ENCODE measurements around the gene CABLES1.

The CABLES1 gene

DNA sequence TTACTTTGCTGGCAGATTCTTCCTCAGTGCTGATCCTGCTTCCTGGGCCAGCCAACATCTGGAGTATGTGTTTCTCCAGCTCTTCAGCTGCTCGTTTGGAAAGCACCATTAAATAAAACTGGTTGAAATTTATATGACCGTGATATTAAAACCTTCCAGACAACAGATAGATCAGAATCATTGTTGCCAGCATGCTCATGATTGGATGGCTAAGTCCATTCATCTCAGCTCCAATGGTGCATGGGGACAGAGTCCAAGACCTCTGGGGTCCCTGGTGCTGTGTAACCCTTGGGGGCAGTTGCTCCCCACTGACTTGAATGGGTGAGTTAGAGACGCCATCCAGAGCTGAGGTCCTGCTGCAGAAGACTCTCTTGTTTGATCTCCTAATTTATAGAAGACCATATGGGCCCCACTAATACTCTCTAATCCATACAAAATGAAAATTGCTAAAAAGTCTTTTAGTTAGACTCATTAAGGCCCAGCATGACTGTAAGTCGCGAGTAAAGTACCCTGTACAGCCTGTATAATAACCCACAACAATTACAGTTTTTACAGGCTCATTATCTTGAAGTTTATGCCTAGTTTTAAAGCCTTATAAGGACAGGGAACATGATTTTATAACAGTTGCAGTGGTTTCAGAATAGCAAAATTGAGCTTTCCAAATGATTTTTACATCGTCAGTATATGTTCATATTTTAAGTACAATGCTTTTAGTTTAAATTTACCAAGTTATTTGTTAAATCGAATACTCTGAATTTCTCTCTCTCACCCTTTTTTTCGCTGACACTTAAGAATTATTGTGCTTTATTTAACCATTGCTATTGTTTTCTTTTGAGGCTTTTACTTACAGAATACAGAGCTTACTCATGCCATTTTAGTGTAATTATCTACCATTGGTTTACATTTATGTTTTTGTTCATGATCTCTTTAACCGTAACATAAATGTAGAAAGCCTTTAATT is 60.0 kb downstream of the CABLES1 start:
- DNase-seq = no peak

DNA sequence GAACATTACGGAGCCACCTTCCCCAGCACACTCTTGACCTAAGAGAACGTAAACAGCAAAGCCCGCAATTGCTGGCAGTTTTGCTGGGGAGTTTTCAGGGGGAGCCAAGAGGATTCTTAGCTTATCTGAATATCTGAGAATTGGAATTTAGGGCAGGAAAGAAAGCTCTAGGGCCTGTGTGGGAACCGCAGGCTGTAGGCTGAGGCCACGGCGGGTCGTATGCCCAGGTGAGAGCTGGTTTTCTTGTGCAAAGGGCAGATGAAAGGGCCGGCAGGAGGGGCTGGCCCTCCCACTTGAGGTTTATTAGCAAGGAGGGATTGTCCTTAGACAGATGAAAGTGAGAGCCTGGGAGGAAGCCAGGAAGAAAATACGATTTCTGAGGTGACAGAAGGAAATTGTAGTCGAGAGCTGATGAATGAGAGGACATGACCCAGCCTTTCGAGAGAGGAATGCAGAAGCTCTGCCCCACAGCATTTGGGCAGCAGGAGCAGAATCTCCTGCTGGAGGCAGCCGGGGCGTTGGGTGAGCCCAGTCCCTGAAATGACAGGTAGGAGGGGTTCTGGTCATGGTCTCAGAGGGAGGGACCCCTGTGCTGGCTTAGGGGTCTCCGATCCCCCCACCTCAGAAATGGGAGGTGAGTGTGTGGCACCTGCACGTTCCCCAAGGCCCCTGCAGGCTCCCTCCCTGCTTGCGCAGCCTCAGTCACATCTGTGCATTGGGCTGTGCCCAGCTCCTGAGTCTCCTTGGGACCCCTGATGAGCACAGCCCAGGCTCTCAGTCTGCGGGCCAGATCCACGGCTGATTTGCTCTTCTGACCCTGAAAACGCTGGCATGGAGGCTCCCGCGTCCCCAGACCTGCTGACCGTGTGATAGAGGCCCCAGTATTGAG is 61.1 kb downstream of the CABLES1 start:
- DNase-seq = no peak

GRCh38 chr18:23198217-23198845 is 63.0 kb downstream of the CABLES1 start:
- DNase-seq = no peak

GRCh38 chr18:23200756-23201155 is 65.5 kb downstream of the CABLES1 start:
- DNase-seq = no peak

GRCh38 chr18:23201741-23202140 is 66.5 kb downstream of the CABLES1 start:
- DNase-seq = no peak

DNA sequence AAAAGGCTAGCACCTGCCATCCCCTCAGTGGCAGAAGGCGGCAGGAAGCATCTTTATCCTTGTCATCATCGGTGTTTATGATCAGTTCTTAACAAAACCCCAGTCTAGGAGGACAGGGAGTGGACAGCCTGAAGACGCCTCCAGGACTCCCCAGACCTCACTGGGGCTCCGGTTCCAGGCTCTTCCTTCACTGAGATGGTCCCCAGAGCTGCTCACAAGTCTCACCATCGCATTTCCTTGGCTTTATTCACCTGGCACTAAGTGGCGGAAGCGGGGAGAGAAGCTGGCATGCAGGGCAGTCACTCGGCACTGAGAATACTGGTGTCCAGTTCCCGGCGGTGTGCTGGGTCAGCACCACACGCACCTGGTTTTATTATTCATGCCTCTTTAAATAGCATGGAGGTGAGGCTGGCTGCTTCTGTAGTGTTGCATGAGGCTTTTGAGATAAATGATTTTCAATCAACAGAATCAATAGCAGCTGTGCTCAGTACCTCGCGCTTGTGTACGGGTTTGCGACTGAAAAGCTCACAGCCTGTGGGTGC is 68.7 kb downstream of the CABLES1 start:
- DNase-seq = peak in 1 of 14 donors; percentile 79

DNA sequence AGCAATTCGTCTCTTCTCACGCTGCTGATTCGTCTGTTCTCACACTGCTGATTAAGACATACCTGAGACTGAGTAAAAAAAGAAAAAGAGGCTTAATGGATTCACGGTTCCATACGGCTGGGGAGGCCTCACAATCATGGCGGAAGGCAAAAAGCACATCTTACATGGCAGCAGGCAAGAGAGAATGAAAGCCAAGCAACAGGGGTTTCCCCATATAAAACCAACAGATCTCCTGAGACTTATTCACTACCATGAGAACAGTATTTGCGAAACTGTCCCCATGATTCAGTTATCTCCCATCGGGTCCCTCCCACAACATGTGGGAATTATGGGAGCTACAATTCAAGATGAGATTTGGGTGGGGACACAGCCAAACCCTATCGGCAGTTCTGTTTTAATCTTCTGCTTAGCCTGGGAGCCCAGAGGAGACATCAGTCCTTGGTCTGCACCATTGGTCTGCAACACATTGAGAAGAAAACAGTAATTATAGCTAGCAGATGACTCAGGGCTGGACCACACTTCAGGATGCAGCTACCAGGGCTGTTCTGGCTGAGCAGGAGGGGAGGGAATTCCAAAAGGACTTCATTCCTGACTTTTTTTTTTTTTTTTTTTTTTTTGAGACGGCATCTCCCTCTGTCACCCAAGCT is 69.4 kb downstream of the CABLES1 start:
- DNase-seq = no peak

DNA sequence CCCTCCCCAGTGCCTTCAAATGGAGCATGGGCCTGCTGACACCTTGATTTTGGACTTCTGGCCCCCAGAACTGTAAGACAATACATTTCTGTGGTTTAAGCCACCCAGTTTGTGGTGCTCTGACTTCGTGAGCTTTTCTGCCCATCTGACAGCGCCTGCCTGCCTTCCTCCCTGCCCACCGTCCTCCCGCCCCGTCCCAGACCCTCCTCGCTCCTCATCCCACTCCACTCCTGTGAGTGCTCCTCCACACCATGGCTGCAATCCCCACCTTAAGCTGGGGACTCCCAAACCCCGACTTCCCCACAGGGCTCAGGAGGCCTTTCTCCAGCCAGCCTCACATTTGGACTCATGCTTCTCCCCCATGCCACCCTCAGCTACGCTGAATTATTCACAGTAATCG is 70.7 kb downstream of the CABLES1 start:
- no peak for DNase-seq

DNA sequence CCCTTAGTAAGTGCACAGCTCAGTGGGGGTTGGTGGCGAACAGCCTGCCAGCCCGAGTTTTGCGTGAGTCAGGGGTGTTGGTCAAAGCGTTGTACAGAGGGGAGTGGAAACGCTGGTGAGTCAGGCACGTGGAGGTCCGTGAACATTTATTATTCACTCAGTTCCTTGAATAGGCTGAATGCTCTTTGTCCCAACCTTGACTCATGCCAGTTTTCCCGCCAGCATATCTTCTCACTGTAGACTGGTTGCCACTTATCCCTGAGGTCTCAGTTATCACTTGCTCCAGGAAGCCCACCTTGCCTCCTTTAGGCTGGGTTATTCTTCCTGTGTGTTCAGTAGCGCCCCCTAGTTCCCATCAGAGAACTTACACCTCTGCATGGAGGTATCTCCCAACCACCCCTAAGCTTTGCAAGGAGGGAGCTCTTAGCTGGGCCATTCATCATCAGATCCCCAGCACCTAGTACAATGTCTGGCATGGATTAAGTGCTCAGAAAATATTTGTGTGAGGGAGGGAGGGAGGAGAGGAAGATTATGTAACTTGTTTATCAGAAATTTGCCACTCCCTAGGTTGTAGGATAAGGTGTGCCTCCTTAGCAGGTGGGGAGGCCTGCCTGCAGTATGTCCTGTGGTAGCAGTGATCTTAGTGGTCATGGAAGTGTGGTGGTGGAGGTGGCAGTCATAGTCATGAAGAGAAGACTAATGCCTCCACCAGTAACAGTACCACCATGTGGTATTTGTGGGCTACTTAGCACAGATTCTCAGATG is 72.1 kb downstream of the CABLES1 start:
- DNase-seq = no peak

DNA sequence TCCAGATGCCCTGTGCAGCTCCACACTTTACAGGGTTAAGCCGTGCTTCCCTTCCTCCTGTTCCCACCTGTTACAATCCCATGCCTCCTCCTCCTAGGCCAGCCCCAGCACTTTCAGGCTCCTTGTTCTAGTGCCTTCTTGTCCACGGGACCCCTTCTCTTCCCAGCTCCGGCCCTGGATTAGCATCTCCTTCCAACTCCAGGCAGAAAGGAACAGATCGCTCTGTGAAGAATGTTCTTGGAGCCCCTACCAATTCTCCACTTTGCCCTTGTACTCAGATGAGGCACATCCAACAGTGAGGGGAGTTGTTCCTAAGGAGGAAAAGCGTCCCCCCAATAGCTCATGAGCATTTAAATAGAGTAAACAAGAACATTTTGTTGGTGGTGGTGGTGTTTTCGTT is 72.7 kb downstream of the CABLES1 start:
- peak in 2 of 14 donors; percentile 49 to 53 for DNase-seq

DNA sequence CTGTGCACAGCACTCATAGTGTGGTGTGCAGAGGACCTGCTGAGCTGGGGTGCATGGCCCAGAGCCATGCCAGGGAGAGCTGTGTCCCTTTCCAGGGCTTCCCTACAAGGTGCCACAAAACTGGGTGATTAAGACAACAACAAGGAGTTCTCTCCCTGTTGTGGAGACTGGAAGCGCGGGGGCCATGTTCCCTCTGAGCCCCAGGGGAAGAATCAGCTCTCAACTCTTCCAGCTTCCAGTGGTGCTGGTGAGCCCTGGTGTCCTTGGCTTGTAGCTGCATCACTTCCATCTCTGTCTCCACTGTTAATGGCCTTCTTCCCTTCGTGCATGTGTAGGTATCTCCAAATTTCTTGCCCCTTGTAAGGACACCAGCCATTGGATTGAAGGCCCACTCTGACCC is 73.3 kb downstream of the CABLES1 start:
- DNase-seq = no peak

DNA sequence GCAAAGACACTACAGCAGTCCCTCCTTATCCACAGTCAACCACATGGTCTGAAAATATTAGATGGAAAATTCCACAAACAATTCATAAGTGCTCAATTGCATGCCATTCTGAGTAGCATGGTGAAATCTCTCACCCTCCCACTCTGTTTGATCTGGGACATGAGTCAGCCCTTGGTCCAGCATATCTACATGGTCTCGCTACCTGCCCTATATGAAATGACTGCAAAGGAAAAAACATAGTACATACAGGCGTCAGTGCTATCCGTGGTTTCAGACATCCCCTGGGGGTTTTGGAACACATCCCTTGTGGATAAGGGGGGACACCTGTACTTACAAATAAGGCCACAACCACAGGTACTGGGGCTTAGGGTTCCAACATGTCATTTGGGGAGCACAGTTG is 73.7 kb downstream of the CABLES1 start:
- no peak for DNase-seq

DNA sequence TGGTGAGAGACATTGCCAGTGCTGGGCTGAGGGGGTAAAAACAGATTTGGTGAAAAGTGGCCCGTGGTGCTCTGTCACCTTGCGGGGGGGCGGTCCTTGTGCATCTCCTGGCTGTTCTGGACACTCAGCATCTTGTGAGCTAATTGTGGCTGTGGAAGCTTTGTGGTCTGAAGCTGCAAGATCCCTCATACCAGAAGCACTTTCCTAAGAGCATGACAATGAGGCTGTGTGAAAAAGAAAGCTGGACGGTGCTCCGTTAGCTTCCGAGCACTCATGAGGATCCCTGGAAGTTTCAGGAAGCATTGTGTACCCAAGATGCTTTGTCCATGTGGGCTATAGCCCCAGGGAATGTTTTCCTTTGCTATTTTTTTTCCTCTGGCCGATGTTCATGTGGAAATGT is 74.5 kb downstream of the CABLES1 start:
- DNase-seq = no peak

DNA sequence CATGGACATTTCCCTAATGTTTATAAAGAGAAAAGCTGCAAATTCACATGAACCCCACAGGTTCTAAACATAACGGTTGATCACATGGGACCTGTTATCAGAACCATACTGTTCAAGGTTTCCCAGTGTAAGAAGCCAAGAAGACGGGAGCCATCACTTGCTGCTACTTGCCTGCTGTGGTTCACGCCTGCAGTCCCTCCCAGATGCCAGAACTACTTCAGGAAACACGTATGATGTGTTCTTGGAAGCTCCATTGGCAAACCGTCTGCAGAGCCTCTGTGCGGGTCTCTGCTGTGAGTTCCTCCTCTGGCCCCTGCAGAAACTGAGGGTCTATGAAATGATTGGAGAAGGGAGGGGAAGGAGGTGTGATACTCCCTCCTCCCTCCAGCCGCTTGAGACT is 75.2 kb downstream of the CABLES1 start:
- no peak for DNase-seq

DNA sequence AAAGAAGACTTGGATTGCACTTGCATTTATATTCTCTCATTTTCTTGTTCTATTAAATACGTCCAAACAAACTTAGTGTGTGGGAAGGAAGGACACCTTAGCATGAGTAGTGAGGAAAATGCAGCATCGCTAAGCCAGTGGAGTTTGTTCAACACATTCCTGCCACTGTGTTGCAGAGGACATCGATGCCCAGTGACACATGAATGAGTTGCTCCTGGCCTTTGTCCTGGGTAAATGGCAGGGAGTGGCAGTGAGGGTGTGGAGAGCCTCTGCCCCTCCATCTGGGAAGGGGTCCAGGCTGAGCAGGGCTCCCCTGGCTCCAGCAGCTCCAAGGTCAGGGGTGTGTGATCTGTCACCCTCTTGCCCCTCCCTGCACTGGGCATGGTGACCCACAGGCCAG is 75.9 kb downstream of the CABLES1 start:
- no peak for DNase-seq

- no peak for DNase-seq
Observed at GRCh38 chr18:23212161-23212560, 76.9 kb downstream of the CABLES1 start.

DNA sequence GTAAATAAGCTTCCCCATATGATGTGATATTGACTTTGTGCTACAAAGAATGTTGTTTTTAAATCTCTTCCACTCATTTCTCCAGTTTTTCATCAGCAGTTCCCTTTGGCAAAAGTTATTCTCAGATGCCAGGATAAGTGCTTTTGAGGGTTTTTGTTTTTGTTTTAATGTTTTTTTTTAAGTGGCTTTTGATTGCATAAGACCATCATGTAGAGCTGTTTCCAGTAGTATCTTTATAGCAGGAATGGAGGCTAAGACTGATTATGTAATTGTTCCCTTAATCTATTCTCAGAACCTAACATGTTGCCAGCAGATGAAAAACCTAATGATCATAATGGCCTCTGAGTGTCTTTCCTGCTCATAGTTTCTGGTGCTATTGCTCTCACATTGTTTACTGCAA is 77.9 kb downstream of the CABLES1 start:
- no peak for DNase-seq

DNA sequence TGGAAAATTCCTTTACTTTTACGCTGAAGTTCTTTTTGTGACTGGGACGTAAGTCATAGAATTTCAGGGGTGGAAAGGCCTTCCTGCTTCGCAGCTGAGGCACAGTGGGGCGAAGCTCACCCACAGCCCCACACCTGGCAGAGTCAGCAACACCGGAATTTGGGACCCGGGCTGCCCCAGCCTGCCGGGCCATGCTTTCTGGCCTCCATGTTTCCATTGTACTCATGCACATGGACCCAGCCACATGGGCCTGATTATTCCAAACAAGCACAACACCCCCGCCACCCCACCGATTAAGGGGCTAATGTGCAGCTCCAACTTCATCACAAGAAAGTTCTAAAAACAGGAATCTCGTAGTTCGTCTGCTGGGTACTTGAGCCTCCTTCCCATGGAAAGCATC is 82.5 kb downstream of the CABLES1 start:
- DNase-seq = no peak

DNA sequence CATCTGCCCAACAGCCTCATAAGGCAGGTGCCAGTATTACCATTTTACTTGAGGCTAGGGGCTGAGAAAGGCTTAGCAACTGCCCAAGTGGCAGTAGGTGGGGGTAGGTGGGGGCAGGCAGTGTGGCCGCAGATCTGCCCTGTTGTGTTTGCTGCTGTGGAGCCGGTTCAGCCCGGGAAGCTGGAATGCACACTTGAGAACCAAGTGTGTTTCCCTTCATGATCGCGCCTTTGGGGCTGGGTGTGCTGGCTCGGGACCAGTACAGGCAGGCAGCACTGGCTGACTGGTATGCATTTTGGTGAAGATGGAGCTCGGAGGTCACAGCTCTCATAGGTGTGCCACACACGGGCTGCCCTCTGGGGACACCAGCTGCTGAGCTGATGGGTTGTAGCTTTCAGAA is 85.1 kb downstream of the CABLES1 start:
- DNase-seq = no peak

GRCh38 chr18:23223641-23224040 is 88.4 kb downstream of the CABLES1 start:
- DNase-seq = no peak

DNA sequence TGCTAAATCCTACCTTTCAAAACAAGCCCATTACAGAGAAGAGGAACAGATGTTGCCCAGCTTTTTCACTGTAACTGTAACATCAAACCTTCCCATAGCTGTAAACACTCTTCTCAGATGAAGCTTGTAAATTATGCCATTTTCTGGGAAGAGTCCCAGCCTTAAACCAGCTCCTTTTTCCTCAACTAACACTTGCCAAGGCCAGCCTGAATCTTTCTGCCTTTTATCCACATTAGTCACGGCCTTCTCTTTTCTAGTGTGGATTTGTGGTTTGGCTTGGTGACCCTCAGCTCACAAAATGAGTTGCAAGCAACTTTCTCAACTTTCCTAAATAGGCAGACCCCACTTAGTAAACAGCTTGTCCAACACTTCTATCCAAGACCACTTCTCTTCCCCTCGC is 90.2 kb downstream of the CABLES1 start:
- no peak for DNase-seq
